Nephron (organoid): ENCODE data around the gene SLC4A8.

ENCODE experiments used
- H3K27ac Mint-ChIP-seq, 3 experiments: 2 replicates each; pipeline ENCODE4 v1.8.0; 2020; ENCODE audit warnings: mixed read lengths in 3 of 3, mild to moderate bottlenecking in 2 of 3, moderate library complexity in 1 of 3
- H3K27me3 Mint-ChIP-seq: 2 replicates; pipeline ENCODE4 v1.8.0; 2021; ENCODE audit warnings: low read depth, mild to moderate bottlenecking, moderate library complexity, mixed read lengths
- H3K36me3 Mint-ChIP-seq: 2 replicates; pipeline ENCODE4 v1.8.0; 2020; ENCODE audit warnings: low read depth, mixed read lengths
- H3K4me1 Mint-ChIP-seq: 2 replicates; pipeline ENCODE4 v1.8.0; 2020; ENCODE audit warnings: mixed read lengths
- H3K4me3 Mint-ChIP-seq, 3 experiments: 2 replicates each; pipeline ENCODE4 v1.8.0; 2020; ENCODE audit warnings: mild to moderate bottlenecking in 3 of 3, mixed read lengths in 3 of 3, moderate library complexity in 2 of 3
- H3K9me3 Mint-ChIP-seq: 2 replicates; pipeline ENCODE4 v1.8.0; 2020; ENCODE audit warnings: mixed read lengths
- TF ChIP-seq, protein P1 (sequence below), 3 experiments: fragments of 200-600 bp; sonication (generic); IDR thresholded peaks; one replicate each; pipeline ENCODE4 v1.5.0; 2021; ENCODE audit warnings: antibody characterized with exemption in 3 of 3; ENCODE audit not compliant: unreplicated experiment in 3 of 3

SLC4A8 gene

DNA sequence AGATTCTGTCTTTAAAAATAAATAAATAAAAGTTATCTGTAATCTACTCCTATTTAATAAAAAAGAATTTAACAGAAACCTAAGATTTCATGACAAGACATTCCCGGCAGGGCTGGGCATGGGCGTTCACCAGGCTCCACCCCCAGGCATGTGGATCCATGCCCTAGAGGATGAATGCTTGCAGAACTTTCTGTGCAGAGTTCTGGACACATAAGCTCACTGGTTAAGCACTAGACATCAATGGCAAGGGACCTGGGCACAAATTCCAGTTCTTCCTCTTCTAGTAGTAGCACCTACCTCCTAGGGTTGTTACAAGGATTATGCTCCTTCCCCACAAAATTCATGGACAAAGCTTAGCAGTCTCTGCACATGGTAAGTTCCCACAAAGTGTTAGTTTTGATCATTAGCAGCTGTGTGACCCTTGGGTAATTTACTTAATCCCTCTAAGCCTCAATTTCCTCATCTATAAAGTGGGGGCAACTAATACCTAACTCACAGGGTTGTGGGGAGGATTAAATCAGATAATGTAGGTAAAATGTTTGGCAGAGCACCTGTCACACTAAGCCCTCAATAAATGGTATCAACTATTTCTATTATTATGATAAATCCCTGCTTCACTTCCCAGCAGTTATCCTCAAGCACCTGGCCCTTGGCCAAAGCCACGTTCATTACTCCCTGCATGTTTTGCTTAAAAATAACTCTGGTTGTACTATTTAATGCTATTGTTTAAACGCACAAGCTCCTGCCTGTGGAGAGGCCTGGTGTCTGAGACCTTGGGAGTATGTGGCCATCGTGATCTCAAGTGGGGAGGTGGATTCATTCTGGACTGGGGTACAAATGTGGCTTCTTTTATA, 43.2 kb upstream of the SLC4A8 start:
- Mint-ChIP-seq H3K4me3 (peak overlapping the region in 1 of 3 experiments; percentile 8), H3K4me1 (peaks cover 37% of the 10 kb centered on the region), H3K9me3 (no peaks in the 10 kb centered on the region), H3K27me3 (peaks cover 17% of the 10 kb centered on the region), H3K27ac (peak overlapping the region; percentile 32 to 75 (median 62)), H3K36me3 (no peaks in the 10 kb centered on the region)
- TF ChIP-seq, protein P1, sequence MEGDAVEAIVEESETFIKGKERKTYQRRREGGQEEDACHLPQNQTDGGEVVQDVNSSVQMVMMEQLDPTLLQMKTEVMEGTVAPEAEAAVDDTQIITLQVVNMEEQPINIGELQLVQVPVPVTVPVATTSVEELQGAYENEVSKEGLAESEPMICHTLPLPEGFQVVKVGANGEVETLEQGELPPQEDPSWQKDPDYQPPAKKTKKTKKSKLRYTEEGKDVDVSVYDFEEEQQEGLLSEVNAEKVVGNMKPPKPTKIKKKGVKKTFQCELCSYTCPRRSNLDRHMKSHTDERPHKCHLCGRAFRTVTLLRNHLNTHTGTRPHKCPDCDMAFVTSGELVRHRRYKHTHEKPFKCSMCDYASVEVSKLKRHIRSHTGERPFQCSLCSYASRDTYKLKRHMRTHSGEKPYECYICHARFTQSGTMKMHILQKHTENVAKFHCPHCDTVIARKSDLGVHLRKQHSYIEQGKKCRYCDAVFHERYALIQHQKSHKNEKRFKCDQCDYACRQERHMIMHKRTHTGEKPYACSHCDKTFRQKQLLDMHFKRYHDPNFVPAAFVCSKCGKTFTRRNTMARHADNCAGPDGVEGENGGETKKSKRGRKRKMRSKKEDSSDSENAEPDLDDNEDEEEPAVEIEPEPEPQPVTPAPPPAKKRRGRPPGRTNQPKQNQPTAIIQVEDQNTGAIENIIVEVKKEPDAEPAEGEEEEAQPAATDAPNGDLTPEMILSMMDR (IDR thresholded peaks at IDR 0.05; ENCODE audit: unreplicated experiment in 3 of 3): no peak

DNA sequence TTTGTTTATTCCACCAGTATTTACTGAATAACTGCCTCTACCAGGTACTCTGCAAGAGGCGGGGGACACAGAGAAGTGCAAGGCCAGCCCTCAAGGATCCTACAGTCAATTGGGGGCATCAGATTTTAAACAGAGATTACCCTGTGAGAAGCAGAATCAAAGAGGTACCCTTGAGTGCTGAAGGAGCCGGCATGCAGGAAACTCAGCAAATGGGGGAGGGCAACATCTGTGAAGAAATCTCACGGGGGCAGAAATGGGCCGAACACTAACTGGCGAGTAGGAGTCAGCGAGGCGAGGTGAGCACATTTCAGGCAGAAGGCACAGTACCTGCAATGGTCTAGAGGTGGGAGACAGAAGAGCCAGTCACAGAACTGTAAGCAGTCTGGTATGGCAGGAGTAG, 42.5 kb upstream of the SLC4A8 start:
- Mint-ChIP-seq H3K4me1 (peaks cover 38% of the 10 kb centered on the region), H3K27me3 (peaks cover 21% of the 10 kb centered on the region), H3K27ac (peak overlapping the region in 2 of 3 experiments; percentile 2 to 32), H3K36me3 (no peaks in the 10 kb centered on the region), H3K9me3 (no peaks in the 10 kb centered on the region), H3K4me3 (no peak overlapping the region)
- TF ChIP-seq, protein P1 (IDR thresholded peaks at IDR 0.05; ENCODE audit: unreplicated experiment in 3 of 3): no peak

DNA sequence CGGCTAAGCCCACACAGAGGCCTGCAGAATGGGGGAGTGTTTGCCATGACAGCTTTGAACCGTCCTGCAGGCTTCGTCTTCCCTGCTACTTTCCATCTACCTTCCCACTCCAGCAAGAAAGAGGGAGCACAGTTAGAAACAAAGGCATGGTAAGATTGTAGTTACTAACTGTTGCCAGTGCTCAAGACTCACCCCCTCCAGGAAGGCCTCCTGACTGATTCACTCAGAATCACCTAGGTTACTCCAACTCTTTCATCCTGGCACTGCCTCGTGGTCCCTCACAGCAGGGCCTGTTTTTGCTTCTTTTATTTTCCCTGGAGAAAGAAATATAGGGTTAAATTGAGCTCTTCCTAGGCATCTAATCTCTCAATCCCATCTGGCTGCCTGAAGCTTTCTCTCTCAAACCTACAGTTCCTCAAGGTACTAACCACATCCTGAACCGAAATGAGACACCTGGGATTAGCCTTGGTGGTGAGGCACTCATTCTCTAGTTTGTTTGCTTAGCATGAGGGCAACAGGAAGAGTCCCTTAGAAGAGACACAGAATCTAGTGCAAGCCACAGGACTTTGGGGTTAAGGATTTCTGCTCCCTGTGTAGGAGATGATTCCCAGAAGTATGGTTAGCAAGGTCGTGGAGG, 41.2 kb upstream of the SLC4A8 start:
- H3K9me3 Mint-ChIP-seq: no peaks in the 10 kb centered on the region
- peaks cover 34% of the 10 kb centered on the region for H3K4me1 Mint-ChIP-seq
- peak overlapping the region in 1 of 3 experiments; percentile 30 for H3K27ac Mint-ChIP-seq
- H3K36me3 Mint-ChIP-seq: no peaks in the 10 kb centered on the region
- peaks cover 26% of the 10 kb centered on the region for H3K27me3 Mint-ChIP-seq
- TF ChIP-seq, protein P1 (IDR thresholded peaks at IDR 0.05; ENCODE audit: unreplicated experiment in 3 of 3): no peak
- no peak overlapping the region for H3K4me3 Mint-ChIP-seq

DNA sequence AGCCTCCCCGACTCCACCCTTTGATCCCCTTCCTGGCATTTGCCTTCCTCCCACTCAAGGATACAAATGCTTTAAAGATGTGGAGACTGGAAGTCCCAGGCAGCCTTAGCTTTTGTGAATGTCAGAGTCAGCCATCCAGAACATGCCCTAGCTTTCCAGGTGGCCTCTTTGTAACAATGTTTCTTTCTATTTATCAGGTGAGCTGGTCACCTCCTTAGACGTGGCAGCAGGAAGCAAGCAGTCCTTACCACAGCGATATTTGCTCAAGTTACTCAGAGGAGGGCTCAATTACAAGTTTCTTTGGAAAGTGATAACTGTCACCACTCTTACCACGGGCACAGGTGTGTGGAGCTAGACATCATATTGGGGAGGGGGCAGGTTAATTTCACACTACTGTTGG, 38.3 kb upstream of the SLC4A8 start:
- no peaks in the 10 kb centered on the region for H3K36me3 Mint-ChIP-seq
- peaks cover 46% of the 10 kb centered on the region for H3K4me1 Mint-ChIP-seq
- TF ChIP-seq, protein P1 (IDR thresholded peaks at IDR 0.05; ENCODE audit: unreplicated experiment in 3 of 3): no peak
- H3K9me3 Mint-ChIP-seq: no peaks in the 10 kb centered on the region
- H3K27ac Mint-ChIP-seq: peak overlapping the region; percentile 4 to 69 (median 67)
- no peak overlapping the region for H3K4me3 Mint-ChIP-seq
- peaks cover 40% of the 10 kb centered on the region for H3K27me3 Mint-ChIP-seq

DNA sequence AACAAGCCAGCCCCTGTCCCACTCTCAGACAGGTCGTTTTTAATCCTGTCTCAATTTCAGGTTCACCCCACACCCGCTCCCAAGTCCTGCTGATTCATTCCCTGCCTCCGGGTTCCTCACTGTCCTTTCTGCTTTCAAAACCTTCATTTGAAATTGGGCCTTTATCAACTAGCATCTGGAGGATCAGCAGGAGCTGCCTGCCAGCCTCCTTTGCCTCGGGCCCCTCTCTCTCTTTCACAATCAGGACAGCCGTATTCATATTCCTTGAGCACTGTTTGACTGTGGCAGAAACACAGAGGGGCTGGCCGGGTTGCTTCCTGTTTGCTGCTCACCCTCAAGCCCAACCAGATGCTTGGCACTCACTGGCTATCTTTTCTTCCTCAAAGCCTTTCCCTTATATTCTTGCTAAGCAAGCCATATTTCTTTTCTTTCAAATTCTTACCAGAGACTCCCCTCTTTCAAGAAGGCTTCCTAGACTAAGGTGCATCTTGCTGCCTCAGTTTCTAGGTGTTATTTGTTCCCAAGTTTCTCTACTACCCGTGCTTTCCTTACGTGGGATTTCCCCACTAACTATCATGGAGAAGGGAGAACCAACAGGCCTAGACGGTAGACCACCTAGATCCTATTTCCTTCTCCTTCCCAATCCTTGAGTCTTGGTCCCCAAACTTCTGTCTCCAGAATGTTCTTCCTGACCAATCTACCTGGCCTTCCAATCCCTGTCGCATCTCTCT, 36.4 kb upstream of the SLC4A8 start:
- Mint-ChIP-seq H3K9me3 (no peaks in the 10 kb centered on the region), H3K4me1 (peaks cover 28% of the 10 kb centered on the region), H3K27me3 (peaks cover 57% of the 10 kb centered on the region), H3K4me3 (no peak overlapping the region), H3K36me3 (no peaks in the 10 kb centered on the region), H3K27ac (peak overlapping the region in 2 of 3 experiments; percentile 11 to 30)
- TF ChIP-seq, protein P1 (IDR thresholded peaks at IDR 0.05; ENCODE audit: unreplicated experiment in 3 of 3): no peak
